CD4-positive, alpha-beta T cell treated with Interleukin-17A for 1 hour (primary cell): ENCODE data around the gene DLG2.

Source experiments
- DNase-seq: peaks from one replicate; pipeline ENCODE4 v3.0.0-alpha.2; 2020

DLG2 gene

DNA sequence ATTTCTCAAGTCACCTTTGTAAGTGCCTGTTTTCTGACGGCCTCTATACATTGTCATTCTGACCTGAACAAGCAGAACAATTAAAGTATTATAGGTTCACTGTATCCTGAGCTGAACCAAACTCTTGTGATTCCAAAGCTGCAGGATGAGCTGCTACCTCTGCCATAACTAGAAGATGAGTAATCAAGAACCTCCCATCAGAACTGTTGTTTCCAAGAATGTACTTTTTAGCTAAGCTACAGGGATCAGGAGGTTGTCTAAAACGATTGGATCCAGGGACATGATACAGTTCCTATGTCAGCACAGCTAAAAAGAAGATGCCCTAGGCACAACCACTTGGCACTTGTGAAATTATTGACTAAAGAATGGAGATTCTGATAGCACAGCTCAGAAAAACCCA is 2052.6 kb downstream of the DLG2 start:
- DNase-seq: no peak

DNA sequence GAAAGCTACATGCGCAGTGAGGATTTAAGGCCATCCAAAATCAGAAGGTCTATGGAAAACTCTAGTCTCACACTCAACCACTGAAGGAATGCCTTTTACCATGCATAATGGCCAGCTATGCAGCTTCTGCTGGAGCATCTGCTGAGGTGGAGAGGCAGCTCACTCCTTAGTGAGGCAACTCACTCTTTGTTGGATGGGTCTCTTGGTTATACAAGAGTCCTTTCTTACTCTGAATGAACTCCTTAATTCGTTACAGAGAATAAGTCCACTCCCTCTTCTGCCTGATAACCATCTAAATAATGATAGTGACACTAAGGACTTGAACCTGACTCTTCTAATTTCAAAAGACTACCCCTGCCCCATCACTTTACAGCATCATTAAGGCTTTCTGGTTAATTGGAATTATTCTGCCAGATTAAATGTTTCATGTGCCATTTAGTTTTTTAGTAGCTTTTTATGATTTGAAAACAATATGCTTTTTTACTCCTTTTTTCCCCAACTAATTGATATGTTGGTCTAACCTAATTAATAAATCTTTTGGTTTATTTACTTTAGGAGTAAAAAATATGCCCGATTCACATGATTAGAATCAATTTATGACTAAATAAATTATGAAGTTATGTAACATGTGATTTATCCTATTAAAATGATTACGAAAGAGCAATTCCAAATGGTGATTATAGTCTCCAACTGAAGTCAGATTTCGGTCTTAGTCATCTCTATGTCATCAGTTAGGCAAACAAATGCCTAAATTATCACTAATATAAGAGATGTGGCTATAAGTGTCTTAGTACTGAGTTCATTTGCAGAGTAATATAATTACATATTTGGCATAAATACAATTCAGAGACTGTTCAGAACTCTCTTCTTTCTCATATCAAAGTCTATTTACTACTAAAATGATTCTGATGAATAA is 2054.3 kb downstream of the DLG2 start:
- DNase-seq: no peak

DNA sequence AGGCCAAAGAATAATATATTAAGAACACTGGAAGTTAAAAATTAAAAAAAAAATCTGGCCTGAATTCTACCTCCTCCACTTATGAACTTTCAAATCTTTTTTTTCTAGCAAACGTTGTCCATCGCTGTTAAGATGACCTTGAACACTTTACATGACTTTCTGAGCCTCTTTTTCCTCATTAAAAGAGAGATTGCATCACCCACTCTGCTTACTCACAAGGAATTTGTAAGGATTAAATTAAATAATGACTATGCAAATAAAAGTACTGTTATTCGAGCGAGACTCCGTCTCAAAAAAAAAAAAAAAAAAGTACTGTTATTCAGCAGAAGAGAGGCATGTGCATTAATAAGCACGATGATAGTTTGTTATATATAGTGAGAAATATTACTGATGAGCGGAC is 2055.8 kb downstream of the DLG2 start:
- DNase-seq: no peak

DNA sequence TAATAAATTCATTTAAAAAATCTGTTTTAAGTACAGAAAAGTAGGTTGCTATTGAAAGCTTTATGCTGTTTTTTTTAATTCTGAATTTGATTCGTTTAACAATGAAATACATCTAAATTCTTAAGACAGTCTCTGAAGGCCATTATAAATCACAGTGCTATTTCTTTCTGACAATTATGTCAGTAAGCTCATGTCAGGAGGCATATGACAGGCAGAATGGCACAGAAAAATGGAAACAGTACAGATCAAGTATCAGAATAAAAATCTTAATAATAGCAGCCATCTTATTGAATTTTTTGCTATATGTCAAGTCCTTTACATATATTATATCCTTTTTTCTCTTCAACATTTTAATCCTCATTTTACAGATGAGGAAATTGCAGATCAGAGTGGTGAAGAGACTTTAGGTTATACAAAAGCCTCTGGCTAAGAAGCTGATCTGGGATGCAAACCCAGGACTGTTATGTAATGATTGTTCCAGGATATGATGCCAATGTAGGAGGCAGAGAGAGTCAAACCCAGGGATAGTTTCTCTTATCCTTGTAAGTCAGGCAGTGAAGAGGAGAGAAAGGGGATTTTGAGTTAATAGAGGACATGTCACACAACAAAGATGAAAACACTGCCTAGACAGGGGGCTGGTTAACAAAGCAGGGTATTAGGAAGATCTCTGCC is 2057.9 kb downstream of the DLG2 start:
- no peak for DNase-seq

DNA sequence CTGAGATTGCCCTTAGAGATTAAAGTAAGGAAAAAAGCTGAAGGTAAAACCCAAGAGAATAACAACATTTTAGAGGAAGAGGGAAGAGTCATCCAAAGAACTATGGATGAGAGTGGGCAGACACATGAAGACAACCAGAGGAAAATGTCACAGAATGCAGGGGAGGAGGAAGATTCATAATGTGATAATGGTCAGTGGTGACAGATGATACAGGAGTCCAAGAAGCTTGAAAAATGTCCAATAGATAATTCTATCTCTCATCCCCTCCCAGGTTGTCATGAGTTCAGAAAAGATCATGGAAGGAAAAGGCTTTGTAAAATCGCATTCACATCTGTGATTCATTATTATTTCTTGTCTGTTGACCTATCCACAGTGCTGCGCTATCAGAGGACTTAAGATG is 2058.6 kb downstream of the DLG2 start:
- DNase-seq: no peak

DNA sequence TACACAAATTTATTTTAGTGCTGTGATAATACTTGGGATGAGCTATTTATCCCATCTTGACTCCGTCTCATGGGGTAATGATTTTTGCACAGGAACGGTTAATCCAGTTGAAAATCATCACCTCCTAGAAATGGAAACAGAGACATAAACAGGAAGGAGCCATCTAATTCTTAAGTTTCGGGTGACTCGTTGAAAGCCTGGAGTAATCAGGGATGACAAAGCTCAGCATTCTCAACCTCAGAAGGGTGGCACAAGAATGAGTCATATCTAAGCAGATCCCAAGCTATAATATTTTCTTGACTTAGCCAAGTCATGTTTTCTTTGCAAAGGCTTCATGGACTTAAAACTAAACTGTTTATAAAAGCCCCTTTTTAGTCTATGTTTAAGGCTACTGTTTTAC is 2060.2 kb downstream of the DLG2 start:
- DNase-seq: no peak

DNA sequence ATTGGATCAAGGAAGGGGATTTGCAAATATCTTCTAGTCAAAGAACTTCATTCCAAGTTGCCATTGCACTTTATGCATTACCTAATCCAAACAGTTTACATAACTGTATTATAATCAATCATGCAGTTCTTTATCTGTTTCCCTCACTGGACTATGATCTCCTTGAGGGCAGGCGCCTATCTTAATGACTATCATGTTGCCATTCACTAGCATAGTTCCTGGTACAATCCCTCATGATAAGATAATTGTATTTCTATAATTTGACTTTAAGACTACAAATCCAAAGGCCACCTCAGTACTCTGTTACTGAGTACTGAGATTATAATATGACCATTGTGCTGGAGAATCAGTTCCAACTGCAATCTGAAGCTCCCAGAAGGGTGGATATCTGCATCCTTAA is 2062.3 kb downstream of the DLG2 start:
- DNase-seq: no peak

DNA sequence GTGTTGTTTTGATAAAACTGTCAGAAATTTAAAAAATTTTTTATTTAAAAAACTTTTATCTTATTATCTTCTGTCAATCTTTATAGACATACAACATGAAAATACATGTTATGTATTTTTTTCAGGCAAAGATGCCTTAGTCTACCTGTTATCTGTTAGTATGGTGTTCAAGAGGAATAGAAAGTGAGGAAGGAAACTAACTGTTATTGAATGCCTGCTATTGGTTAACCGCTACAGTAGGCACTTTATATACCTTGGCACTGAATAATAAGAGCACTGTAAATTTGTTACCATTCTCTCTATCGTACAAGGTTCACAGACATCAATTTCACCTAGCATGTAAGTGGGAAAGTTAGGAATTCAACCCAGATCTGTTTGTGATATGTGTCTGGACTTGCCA is 2068.9 kb downstream of the DLG2 start:
- DNase-seq: no peak

DNA sequence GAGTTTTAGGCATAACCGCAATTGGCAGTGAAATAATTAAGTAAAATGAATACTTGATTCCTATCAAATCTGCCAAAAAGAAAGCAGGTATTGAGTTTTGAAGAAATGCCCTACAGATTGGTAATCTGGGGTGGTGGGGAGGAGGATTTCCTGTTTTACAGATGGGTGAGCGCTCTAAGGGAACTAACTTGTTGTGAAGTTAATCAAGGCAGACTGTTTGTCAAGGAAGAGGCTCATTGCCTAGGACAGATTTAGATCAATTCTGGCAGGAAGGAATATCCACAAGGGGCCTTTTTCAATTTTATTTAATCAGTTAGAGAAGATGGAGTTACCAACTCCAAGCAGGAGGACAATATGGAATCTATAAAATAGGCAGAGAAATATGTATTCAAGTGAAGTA is 2069.5 kb downstream of the DLG2 start:
- no peak for DNase-seq

DNA sequence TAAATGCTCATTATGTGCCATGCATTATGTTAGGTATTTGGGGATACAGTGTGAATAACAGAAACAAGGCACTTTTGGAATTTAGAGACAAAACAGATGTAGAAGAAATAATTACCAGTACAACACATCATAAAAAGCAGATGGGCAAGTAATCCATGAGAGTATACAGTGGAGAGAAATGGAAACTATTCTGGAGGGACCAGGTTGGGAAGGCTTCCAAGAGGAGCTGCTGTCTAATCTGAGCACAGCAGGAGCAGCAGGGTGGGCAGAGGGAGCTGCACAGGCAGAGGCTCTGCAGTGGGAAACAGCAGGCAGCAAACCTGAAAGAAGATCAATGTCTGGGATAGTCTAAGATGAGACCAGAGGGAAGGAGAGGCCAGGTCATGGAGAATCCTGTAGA is 2072.3 kb downstream of the DLG2 start:
- DNase-seq: no peak

DNA sequence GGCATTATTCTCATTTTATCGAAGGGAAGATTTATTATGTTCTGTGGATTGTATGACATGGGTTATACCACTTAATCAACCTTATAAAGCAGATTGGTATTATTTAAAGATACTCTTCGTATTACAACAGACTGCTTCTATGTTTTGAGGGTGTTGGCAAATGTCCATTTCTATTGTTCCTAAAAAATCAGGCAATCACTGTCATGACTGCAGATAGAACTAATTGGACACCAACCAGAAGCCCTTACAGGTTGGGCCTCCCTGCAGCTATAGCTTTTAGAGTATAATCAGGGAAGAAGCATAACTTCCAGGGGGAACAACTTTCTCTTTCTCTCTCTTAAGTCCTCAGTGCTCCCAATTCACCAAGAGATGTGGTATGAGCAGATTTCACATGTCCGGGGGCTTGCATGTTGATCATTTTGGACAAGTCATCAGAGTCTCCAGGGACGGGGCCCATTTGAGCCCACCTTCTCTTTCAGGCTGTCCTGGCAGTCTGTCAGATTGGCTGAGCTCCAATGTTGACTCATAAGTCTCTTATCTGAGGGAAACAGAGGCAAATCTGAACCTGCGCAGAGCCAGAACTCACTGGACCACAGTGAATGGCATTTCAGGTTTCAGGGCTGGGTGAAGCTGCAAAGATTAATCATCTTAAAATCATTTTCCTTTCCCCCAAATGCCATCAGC is 2077.0 kb downstream of the DLG2 start:
- DNase-seq: no peak

DNA sequence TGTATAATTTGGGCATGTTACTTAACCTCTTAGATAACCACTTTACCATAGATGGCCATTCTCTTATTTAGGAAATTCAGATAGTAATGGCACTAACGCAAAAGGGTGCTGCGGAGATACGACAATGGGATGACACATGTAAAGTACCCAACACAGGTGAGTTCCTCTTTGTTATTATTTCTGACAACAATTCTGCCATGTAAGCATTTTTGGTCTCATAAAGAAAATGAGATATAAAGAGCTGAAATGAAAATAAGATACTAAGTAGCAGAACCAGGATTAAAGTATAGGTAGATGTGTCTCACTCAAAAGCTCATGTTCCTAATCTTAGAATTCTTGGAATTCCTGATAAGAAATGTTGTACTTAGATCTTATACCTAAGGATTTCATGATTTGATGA is 2080.8 kb downstream of the DLG2 start:
- no peak for DNase-seq

DNA sequence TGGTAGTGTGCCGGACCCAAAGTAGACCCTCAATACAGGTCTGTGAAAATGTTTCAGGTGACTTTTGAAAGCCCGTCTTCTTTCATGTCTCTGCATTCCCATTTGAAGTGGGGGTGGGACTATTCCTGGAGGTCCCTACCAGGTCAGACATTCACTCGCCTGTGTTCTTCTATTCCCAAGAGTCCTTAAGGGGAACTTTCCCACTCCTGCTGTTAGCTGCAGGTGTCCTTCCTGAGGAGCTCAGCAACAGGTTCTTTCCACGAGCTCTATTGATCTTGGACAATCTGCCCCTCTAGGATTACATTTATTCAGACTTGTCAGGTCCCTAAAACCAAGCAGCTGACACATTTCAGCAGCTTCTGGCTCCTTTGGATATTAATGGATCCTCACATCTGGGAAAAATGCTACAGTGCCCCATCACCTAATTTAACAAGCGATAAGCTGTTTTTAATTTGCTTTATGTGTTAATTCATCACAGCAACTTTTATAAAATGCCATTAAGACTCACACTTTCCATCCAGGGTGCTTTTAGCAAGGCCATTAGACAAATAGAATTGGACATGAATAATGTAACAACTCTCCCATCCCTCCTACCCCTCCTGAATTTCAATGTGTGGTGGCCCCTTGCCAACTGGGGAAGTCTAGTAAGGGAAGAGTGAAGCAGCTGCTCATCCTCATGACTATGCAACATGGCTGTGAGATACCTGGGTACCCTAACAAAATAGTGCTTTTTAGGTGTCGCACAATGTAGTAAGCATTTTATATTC is 2081.5 kb downstream of the DLG2 start:
- no peak for DNase-seq

DNA sequence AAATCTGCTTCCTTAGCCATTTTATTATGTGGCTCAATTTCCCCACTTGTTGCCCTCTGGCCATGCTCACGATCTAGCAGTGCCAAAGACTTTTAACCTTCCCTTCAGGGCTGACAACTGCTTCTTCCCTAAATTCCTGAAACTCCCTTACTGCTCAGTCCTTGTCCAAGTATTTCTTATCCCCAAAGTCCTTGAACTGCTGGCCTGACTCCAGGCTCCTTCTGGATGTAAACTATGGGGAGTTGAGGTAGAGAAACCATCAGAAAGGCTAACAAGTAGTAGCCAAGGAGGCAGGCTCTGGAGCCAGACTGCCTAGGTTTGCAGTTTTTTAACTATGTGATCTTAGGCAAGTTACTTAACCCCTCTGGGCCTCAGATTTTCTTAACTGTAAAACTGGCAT is 2082.3 kb downstream of the DLG2 start:
- DNase-seq: no peak

DNA sequence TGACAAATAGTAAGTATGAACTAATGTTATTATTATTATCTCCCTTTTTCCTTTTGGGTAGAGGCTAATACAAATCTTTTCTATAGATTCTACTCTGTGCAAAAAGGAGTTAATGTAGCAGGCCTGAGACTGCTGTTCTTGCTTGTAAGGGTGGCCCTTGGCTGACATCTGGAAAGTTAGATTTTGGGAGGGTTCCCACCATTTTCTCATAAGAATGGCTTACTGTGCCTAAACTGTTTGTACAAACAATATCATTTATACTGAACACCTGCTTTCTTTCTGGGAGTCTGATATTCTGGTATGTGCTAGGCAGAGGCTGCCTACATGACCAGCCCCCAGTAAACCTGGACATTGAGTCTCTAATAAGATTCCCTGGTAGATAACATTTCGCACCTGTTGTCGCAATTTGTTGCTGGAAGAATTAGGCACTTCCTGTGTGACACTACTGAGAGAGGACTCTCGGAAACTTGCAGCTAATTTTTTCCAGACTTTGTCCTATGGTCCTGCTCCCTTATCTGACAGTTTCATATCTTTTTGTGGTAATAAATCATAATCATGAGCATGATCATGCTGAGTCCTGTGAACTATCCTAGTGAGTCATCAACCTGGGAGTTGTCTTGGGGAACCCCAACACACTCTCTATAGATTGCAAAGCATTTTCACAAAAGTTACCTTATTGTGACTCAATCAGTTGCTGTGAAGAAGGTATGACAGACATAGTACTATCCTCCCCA is 2083.3 kb downstream of the DLG2 start:
- no peak for DNase-seq

DNA sequence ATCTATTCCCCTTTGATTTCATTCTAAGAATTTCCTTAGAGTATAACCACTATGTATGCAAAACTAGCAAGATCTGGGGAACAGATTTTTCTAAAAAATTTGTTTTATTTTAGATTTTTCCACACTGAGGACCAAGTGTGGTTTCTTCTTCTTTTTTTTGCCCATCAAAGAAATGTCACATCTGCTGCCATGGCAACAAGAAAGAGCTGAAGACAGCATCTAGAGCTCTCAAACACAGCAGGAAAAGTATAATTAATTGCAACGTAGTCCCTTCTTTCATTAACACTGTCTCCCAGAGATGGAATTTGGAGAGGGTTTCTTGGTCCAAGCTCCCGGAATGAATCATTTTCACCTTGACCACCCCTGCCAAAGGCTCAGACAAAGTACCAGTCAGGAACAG is 2084.3 kb downstream of the DLG2 start:
- no peak for DNase-seq

DNA sequence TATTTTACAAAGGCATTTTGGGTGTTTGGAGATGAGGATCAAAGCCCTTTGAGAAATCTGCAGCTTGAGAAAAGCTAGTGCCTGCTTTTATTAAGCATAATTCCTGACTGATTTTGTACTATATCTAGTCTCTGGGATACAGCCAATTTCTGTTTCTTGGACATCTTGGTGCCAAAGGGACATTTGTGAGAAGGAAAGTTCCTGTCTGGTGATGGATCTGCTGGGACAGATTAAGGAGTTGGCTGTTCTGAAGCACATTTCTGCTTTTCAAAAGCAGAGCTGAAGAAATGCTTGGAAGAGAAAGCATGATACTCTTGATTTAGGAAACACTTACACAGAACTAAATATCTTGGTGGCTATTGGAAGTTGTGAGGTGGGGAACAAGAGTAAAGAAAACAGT is 2086.4 kb downstream of the DLG2 start:
- DNase-seq: no peak

DNA sequence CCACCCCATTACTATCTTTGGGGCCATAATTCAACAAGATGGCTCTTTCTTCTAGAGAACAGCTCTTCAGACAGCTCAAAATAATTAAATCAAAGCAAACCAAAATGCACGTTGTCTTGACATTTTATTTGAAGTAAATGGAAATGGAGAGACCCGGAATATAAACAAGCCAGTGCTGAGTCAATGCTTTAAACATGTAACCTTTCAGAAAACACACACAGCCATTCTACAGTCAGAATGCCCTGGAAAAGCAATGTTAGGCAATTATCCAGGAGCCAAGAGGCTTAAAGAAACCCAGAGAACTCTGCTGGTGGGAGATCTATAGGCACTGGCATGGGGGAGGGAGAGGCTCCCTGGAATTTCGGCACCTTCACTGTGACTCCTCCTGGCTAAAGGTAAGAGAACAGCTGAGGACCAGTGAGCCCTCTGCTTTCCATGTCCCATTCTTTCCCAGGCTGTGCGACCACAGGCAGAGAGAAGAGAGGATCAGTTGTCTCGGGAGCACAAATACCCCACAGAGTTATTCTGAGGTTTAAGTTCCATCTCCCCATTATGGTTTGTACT is 2086.9 kb downstream of the DLG2 start:
- DNase-seq: no peak

DNA sequence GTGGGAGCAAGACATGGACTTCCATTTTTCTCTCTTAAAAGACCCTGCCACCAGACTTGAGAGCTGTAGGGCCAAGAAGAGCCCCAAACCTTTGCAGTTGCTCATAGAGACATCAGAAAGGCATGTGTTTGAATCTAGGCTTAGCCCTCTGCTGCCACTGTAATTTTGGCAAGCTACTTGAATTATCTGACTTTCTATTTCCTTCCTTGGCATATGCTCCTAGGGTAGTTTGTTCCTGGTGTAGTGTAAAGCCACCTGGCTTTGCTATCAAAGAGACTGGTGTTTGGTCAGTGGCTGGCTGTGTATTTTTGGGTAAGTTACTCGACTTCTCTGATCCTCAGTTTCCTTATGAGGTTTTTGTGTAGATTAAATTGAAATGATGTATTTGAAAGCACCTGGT is 2088.9 kb downstream of the DLG2 start:
- DNase-seq: no peak

DNA sequence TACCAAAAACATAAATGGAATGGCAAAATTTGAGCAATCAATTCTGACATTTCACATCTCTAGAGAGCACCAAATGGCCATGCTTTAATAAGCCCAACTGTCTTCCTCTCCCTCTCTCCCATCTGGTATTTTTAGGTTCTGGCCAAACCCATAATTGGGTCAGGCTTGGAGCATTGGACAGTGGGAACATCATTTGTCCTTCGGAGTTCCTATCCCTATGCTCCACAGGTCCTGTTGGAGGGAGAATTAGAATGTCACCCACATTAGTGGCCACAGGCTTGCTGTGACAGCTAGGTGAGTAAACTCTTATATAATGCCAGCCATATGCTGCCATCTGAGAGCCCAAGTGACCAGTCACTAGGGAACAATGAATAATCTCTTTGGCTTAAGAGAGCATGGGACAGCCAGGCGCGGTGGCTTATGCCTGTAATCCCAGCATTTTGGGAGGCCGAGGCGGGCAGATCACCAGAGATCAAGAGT is 2090.0 kb downstream of the DLG2 start:
- no peak for DNase-seq

DNA sequence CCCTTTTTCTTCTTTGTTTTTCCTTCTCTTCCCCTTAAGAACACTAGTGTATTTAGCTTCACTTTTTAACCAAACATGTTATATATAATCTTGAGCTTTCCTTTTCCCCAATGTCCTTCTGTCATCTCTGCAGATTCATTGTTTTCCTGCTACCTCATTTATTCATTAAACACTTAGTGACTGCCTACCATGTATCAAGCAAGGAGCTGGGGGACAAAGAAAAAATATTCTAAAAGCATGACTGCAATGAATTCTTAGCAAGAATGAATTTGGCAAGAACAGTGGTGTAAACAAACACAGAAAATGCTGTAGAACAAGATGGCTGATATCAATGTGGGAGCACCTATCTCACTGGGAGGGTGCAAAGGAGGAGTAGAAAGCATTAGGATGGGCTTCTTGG is 2094.0 kb downstream of the DLG2 start:
- no peak for DNase-seq

DNA sequence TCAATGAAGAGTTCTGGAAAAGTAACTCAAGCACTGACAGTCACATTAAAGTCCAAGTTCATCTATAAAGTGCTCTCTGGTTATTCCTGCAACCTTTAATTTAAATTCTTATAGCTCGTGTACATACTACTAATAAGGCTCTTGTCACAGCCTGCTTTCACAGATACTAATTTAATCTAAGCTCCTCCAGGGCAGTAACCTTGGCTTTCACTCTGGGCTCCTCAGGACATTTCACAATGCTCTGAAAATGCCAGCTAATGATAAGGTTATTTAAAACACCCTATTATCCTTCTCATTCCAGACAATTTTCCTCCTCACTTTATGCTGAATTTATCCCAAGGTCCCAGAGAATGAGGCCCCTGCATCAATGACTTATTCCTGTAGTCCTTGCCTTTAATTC is 2098.3 kb downstream of the DLG2 start:
- DNase-seq: no peak
